Measurements from ENCODE around the gene ADIPOQ.
"Not testable (repeated sequence)": the region's sequence is repeated elsewhere in the genome, so short reads cannot be mapped to it uniquely, and the experiment has no call there.

ADIPOQ gene

DNA sequence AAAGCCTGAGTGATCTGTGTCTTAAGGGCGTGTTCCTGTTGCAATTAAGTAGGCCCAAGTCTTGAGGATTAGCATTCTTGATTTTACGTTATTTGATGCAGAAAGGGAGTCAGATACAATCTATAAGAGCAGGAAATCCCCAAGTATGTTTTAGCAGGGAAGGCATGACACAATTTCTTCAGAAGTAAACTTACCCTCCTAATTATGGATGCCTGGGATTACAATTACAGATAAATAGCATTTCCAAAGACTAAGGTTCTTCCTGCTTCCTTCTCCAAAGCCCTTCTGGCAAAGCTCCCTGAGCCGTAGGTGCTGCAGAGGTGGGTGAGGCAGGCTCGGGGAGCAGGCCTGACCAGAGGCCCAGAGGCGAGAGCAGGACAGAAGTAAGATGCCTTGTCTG is 52.9 kb downstream of the ADIPOQ start:
- TF ChIP-seq, protein P1, sequence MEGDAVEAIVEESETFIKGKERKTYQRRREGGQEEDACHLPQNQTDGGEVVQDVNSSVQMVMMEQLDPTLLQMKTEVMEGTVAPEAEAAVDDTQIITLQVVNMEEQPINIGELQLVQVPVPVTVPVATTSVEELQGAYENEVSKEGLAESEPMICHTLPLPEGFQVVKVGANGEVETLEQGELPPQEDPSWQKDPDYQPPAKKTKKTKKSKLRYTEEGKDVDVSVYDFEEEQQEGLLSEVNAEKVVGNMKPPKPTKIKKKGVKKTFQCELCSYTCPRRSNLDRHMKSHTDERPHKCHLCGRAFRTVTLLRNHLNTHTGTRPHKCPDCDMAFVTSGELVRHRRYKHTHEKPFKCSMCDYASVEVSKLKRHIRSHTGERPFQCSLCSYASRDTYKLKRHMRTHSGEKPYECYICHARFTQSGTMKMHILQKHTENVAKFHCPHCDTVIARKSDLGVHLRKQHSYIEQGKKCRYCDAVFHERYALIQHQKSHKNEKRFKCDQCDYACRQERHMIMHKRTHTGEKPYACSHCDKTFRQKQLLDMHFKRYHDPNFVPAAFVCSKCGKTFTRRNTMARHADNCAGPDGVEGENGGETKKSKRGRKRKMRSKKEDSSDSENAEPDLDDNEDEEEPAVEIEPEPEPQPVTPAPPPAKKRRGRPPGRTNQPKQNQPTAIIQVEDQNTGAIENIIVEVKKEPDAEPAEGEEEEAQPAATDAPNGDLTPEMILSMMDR (conservative IDR thresholded peaks at IDR 0.05) = no peak
- no peak overlapping the region for H3K27ac ChIP-seq

DNA sequence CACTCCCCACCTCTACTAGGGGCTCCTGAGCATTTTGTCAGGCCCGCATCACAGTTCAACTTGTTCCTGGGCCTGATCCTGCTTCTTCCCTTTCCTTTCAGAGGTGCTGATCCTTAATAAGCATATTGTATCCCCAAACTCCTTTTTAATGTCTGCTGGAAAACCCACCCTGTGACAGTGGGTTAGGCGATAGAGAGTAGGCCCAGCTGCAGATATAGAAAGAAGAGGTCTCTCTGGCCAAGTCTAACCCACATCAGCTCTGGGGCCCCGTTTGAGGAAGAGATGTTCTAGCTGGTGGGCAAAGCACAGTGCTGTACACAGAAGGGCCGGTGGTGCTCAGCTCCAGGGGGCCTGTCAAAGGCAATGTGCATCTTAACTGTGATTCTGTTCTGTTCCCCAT is 53.5 kb downstream of the ADIPOQ start:
- TF ChIP-seq, protein P1 (conservative IDR thresholded peaks at IDR 0.05) = no peak
- no peak overlapping the region for H3K27ac ChIP-seq

DNA sequence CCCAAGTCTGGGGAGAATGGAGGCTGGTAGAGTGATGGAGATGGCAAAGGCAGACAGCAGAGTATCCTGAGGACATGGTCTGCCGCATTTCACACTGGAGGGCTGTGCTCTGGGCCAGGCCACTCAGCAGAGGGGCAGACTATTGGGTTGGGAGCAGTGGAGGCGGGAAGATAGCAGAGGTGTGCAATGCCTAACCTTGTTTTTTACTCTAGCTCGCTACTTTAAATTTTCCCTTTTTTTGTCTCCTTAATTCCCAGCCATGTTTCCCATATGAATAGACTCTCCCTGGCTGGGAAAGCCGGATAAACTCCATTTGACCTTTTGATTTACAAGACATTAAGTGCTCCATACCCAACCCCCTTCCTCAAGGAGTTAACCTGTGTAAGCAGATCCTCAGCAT is 54.4 kb downstream of the ADIPOQ start:
- no peak overlapping the region for H3K27ac ChIP-seq
- TF ChIP-seq, protein P1 (conservative IDR thresholded peaks at IDR 0.05) = no peak

DNA sequence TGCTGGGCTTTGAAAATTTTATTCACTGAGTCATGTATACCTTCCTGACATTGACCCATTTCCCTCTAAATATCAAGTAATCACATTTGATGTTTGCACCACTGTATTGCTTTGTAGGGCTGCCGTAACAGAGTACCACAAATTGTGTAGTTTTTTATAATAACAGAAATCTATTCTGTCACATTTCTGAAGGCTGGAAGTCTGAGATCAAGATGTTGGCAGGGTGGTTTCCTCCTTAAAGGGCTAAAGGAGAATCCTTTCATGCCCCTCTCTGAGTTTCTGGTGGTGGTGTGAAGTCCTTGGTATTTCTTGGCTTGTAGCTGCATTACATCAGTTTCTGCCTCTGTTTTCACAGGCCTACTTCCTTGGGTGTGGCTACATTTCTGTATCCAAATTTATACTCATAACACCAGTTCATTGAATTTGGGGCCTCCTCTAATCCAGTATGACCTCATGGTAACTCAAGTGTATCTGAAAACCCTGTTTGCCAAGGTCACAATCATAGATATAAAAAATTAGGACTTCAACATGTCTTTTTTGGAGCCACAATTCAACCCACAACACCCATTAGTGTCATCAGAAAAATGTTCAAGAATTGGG is 58.7 kb downstream of the ADIPOQ start:
- no peak overlapping the region for H3K27ac ChIP-seq
- TF ChIP-seq, protein P1 (conservative IDR thresholded peaks at IDR 0.05) = no peak

DNA sequence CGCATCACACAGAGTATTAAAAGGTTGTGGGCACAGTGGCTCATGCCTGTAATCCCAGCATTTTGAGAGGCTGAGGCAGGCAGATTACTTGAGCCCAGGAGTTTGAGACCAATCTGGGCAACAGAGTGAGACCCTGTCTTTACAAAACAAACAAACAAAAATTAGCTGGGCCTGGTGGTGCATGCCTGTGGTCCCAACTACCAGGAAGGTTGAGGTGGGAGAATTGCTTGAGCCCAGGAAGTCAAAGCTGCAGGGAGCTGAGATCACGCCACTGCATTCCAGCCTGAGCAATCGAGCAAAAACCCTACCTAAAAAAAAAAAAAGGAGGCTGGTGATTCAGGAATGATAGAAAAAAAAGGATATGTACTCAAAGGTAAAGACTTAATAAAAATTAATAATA is 59.6 kb downstream of the ADIPOQ start:
- H3K27ac ChIP-seq = no peak overlapping the region
- TF ChIP-seq, protein P1 (conservative IDR thresholded peaks at IDR 0.05) = no peak

DNA sequence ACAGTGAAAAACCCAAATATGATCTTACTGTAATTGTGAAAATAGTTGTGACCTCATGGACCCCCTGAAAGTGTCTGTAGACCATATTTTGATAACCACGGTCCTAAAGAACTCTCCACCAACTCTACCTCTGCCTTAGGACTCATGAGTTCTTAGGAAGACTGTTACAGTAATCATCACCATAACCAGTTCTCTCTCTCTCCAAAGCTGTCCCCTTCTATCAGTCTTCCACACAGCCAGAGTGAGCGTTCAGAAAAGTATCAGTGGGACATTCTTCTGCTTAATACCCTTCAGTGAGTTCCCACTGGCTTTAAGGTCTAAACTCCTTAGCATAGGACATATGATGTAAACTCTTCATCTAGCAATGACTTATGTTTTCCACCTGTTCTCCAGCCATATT is 60.2 kb downstream of the ADIPOQ start:
- no peak overlapping the region for H3K27ac ChIP-seq
- TF ChIP-seq, protein P1 (conservative IDR thresholded peaks at IDR 0.05) = no peak

DNA sequence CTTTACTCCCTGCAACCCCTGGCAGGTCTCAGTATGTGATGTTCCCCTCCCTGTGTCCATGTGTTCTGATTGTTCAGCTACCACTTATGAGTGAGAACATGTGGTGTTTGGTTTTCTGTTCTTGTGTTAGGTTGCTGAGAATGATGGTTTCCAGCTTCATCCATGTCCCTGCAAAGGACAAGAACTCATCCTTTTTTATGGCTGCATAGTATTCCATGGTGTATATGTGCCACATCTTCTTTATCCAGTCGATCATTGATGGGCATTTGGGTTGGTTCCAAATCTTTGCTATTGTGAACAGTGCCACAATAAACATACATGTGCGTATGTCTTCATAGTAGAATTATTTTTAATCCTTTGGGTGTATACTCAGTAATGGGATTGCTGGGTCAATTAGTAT is 61.2 kb downstream of the ADIPOQ start:
- H3K27ac ChIP-seq = not testable (repeated sequence)

DNA sequence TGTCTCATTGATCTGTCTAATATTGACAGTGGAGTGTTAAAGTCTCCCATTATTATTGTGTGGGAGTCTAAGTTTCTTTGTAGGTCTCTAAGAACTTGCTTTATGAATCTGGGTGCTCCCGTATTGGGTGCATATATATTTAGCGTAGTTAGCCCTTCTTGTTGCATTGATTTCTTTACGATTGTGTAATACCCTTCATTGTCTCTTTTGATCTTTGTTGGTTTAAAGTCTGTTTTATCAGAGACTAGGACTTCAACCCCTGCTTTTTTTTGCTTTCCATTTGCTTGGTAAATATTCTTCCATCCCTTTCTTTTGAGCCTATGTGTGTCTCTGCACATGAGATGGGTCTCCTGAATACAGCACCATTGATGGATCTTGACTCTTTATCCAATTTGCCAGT is 64.6 kb downstream of the ADIPOQ start:
- H3K27ac ChIP-seq = not testable (repeated sequence)
